HG02970 (cell line): Measurements from ENCODE around the gene CIB4.

Source experiments
- ATAC-seq: cut with Tn5 transposase; IDR thresholded peaks from one replicate; pipeline ENCODE4 v1.9.1; 2021; ENCODE audit warnings: mild to moderate bottlenecking, moderate library complexity, moderate number of reproducible peaks; ENCODE audit not compliant: unreplicated experiment, low FRiP score

CIB4 gene

DNA sequence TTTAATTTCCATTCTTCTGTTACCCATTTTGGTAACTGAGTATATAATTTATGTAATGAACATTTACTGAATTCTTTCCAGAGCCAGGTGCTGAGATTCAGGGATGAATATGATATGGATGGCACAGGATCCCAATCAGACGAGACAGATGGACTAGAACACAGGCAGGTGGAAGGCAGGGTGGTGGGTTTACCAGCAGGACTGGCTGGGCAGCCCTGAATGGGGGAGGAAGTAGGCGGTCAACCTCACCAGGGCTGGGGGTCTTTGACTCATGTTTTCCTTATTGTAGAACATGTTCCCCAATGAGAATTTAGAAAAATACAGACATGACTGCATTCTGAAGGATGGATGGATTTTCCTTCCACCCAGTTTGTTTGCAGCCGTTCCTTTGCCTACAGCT is 80.3 kb downstream of the CIB4 start:
- ATAC-seq, result no peak

DNA sequence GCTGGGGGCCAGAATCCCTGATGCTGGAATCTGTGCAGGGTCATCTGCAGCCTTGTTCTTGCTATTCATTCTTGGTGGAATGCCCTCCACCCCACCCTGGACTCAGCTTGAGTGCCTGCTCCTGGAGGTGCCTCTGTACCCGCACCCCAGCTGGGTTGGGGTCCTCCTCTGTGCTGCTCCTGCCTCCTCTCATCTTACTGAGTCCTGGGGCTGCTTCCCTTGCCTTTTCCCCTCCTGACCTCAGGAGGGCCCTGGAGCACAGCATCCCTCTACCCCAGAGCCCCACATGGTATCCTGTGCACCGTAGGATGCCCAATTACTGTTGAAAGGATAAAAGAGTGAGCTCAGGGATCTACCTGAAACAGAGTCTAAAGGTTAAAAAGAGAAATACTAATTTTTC is 81.6 kb downstream of the CIB4 start:
- no peak for ATAC-seq

DNA sequence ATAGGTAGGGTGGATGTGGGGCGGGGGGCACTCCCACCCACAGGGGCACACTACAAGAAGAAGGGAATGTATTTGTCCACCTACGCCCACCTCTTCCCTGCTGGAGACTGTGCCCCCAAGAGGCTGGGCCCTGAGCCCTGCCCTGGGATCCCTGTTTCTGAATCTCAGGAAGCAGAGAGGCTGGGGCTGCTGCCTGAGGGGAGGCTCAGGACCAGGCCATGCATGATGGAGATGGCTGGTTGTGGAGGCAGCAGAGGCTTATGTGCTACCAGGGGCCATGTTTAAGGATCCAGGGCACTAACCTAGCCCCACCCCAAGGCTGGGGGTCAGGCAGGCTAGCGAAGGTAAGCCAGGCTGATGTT is 82.1 kb downstream of the CIB4 start:
- ATAC-seq, result no peak

DNA sequence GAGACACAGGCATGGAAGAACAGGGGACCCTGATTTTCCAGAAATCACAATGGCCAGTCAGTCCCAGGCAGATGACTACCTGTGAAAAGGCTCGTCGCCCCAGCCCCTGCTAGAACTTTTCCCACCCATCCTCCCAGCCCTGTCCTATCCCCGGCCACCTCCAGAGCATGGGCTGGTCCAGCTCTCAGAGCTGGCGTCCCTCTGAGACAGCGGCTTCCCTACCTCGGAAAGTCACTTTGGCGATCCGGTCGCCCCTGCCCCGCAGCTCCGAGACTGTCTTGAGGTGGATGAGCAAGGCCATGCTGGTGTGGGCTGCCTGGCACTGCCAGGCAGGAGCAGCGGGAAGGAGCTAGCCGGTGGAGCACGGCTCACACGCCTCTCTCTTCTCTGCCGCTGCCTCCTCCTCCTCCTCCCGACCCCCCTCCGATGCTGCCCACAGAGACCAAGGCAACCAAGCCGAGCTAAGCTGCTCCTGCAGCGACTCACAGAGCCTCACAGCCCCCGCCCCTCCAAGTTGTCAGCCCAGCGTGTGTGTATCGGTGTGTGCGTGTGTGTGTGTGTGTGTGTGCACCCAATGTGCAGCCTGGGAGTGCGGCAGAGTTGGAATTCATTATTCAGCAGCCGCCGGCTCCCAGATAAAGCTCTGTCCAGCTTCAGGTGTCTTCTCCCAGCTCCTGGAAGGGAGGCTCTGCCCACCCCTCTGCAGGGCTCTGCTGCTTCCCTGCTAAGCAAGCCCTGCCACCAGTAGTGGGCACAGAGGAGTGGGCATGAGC is 82.7 kb downstream of the CIB4 start:
- no peak for ATAC-seq

DNA sequence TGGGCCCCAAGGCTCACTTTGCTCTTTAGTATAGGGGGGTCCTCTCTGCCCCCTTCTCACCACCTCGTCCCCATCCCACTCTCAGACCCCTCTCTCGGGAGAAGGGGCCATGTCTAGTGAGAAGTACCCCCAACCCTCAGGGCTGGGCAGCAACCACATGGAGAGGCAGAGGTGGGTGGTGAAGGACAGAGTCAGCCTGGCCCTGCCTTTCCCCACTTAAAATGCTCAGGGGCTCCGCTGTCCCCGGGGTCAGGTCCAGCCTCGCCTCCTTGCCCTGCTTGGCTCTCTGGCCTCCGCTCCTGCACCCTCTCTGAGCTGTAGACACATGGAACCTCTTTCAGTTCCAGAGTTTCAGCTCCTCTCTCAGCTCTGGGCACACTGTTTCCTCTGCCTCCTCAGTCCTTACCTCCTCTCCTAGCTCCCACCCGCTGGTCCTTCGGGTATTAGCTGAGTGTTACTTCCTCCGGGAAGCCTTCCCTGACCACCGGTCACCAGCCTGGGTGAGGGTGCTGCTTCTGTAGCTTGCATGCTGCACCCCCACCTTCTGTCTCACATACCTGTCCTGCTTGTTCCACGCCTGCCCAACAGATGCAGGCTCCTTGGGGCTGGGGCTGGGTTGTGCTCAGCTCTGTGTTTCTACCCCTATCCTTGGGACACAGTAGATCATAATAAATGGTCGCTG is 83.8 kb downstream of the CIB4 start:
- no peak for ATAC-seq

DNA sequence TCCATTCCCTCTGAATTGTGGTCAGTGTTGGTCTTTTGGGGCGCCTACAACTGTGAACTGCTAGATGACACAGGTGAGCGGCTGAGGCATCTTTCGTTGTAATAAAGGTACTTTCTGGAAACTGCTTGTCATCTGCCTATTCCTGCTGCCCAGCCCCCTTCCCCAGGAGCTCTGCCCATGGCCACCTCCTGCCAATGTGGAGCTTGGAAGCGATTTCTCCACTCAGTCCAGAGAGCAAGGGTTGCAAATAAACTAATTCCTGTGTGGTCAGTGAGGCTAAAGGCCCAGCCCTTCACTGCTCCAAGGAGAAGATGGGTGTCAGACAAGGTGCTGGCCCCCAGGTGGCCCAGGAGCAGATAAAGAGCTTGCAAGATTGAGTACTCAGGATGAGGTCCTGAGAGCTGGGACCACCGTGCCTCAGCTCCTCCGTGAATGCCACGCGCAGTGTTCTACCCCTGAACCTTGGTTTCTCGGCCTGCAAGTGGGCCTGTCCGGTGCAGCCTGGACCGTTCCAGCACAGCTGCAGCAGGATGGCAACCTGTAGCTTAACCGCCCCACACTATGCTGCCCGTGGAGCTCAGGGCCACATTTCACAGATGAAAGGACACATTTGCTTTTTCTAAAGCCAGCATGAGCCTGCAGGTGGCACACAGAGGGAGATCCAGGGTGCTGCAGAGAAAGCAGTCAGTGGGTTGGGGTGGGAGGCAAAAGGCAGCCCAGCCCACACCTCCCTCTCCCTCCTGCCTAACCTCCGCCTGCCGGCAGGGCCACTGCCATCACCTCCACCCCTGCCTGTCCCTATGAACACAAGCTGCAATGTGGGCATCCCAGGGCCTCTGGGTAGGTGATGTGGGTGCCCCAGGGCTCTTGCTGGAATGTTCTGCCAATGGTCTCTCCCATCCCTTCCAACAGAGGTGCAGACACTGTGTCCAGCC is 84.6 kb downstream of the CIB4 start:
- no peak for ATAC-seq

DNA sequence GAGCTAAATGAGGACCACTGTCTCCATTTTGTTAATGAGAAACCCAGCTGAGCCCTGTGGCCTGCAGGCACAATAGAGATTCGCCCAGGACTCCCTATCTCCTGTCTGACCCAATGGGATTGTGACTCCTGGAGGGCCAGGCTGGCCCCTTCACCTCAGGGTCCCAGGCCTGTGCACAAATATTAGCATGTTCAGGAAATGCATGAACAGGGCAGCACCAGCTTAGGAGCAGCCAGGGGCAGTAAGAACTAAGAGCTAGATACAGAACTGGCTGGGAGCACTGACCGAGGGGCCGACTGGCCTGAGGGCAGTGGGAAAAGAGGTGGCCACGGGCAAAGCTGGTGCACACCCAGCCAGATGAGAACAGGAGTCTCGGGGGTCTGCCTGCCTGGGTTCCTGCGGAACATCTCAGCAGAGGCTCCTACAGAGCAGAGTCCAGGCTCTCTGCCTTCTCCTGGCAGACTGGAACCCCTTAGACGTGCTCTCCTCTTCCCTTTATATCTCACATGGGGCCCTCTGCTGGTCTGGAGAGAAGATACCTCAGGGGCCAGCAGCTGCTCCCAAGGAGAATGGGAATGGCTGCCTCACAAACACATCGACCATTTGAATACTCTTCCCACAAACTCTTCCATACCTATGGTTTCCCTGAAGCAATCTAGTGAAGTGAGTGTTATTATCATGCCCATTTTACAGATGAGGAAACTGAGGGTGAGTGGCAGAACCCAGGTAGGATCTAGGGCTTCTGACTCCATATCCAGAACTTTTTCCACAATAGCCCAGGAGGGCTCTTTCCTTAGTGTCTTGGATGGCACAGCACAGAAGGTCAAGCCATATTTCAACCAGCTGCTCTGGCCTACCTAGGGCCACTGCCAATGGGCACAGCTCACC is 85.7 kb downstream of the CIB4 start:
- ATAC-seq, result no peak

DNA sequence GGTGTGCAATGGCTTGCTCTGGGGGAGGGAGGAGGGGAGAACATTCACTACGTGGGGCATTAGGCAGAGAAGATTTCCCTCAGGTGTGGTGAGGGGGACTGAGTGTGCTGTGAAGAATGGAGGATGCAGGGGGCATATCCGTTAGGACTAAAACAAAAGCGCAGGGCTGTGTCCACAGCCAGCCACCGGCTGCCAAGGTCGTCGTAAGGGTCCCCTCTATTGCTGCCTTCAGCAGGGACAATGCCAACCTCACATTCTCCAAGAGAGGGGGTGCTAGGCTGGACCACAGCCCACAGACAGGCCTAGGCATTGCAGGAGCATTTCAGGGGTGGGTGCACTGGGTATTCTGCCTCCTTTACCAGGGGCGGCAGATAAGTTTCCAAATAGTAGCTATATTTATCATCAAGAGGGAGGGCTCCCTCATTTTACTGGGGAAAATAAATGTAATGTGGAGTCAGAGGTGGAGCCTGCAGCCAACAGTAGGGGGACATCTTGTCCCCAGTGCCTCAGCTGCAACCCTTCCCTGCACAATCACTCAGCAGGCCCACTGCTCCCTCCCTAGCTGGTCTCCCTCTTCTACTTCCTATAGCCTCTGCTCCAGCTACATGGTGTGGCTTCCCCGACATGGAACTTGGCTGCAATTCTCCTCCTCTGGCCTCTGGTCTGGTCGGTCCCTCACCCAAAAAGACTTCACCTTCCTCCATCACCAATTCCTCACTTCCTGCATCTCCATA is 88.4 kb downstream of the CIB4 start:
- no peak for ATAC-seq

DNA sequence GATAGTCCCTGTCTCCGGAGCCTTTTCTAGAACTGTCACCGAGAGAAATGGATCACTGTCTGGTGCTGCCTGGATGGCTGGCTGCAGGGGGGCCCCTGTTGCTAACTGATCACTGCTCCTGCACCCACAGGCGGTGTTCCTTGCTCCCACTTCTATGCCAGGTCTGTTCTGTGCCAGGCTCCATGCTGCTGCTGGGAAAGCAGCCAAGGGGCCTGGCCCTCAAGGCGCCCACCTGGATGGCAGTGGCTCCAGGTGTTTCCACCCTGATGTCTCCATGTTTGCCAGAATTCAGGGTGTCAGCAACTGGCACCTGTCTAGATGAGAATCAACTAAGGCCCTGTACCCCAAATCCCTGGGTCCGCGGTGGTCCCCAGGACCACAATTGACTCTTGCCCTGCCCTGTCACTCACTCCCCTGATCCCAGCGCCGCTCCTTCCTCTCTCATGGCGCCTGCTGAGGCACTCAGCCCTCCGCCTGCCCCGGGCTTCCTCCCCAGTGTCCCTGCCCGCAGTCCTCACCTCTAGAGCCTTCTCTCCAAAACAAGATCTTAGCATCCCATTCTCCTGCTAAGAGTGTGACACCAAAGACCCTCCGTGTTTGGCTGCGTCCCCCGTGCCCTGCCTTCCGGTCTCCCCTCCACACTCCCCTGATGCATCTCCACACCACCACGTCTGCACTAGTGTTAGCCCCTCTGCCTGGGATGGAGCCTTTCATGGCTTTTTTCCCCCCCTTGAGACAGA is 90.7 kb downstream of the CIB4 start:
- ATAC-seq, result no peak

DNA sequence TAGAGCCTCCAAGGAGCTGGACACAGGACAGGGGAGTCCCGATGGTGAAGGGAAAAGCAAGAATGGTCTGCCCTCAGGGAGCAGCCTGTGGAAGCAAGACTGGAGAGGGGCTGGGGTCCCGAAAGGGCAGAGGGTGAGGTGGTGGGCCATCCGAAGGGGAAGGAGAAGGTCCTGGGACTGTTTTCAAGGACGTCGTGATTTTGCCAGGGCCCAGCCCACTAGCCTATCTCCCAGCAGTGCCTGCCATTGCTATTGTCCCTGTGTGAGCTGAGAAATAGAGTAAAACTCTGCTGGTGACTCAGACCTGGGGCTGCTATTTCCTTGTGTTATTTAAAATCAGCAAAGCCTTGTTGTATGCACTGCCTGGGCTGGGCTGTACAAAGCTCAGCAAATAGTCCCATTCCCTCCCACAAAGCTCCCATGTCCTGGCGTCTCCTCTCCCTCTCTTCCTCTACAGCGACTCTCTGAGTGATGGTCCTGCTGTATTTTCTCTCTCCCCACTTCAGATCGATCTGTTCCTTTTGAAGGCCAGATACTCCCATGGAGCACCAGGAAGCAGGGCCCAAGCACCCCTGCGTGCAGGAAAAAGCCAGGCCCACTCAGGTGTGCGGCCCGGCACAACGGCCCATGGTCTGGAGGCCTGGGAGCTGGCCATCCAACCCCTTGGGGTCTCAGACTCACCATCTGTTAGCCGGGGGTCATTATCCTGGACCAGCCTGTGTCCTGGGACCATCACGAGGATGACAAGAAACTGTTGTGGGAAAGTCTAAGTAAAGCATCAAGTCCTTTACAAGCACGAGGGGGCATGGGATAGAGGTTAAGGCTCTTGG is 98.3 kb downstream of the CIB4 start:
- ATAC-seq, result no peak

DNA sequence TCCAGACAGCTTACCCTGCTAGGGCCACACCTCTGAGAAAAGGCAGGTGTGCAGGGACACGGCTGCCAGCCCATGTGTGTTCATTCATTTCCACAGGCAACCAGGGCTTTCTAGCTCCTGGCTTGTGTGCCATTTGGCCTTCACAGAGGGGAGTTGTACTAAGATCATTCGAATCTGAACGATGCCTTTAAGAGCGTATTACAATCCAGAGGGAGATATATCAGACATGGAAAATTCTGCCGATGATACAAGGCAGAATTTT is 99.0 kb downstream of the CIB4 start:
- ATAC-seq, result no peak

DNA sequence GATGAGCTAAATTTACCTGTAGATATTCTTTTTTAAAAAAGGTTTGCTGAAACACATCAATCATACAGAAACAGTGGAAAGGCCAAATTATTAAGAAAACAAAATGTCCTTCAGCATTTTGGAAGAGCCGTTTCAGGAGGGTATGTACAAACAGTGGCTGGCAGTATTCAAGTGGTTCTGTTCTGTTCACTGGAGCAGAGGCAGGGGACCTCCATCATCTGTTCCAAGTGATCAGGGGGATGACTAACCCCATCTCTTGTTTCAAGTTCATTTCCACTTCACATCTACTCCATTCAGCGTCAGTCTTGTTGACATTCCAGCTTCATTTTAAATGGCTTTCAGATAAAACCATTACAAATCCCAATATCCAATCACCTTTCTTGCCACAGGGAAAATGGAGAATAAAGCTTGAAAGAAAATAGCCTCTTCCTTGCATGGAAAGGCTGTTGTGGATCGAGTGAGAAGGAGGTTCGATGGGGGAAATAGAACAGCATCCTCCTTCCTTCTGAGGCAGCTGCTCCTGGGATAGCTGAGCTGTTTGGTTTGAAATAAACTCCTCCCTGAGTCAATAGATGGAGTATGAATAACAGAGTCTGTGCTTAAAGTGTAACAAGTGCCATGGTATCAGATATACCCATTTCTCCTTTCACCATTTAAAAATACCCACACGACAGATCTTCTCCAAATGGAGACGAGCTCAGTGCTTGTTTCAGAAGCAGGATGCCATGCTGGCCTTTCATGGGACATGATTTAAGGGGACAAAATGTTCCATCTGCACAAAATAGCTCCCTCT is 99.6 kb downstream of the CIB4 start:
- no peak for ATAC-seq

DNA sequence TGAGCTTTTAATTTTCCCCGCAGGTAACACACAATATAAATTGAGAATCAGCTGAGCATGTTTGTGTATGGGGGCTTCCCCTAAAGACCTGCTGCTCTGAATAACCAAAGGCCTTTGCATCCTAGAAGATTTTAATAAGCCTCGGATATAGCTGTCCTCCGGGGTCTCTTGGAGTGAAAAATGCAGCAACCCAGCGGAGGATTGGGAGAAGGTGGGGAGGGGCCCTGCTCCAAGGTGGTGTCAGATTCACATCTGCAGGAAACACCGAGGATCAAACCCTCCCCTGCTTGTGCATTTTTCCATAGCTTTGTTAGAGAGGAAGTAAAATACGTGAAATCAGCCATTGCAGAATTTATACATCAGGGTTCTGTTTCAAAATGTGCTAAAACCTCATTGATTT is 100.2 kb downstream of the CIB4 start:
- ATAC-seq, result no peak

DNA sequence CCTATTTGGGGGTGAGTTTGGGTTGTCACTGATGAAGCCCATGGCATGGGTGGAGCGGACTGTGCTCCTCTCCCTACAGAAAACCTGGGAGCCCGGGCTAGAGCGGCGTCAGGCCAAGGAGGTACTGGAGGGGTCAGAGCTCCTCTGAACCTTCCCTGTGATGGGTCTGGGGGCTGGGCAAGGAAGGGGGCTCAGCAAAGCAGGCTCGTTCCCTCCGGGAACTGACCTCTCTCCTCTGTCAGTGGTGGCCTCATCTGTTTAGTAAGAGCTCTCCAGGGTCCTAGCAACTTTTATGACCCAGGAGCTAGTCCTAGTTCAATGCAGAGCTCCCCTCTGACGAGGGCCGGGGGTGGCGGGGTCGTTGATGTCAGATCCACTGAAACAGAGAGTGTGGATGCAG is 100.9 kb downstream of the CIB4 start:
- ATAC-seq, result no peak

DNA sequence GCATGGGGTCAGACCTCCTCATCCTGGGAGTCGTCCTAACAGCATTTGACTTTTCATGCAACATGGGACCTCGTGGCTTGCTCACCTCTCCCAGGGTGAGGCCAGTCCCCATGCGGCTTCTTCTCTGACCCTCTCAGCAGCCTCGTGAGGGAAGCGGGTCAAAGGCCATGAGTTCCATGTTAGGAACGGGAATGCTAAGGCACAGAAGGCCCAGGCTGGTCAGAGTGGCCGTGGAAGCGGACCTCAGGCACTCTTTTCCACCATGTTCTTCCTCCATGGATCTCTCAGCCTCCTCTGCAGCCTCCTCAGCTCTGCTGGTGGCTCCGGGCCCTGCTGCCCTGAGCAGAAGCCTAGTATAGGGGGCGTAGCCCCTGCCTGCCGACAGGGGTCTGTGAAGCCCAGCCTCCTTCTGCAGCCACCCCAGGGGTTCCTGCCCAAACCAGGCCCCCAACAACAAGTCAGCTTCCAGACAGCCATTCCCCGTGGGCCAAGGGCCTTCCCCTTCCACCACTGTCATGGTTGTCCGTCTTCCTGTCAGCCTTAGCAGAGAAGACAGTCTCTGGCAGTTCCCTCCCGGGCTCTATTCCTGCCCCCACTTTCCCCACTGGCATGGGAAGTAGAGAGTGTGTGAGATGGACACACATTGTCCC is 103.2 kb downstream of the CIB4 start:
- ATAC-seq, result no peak

DNA sequence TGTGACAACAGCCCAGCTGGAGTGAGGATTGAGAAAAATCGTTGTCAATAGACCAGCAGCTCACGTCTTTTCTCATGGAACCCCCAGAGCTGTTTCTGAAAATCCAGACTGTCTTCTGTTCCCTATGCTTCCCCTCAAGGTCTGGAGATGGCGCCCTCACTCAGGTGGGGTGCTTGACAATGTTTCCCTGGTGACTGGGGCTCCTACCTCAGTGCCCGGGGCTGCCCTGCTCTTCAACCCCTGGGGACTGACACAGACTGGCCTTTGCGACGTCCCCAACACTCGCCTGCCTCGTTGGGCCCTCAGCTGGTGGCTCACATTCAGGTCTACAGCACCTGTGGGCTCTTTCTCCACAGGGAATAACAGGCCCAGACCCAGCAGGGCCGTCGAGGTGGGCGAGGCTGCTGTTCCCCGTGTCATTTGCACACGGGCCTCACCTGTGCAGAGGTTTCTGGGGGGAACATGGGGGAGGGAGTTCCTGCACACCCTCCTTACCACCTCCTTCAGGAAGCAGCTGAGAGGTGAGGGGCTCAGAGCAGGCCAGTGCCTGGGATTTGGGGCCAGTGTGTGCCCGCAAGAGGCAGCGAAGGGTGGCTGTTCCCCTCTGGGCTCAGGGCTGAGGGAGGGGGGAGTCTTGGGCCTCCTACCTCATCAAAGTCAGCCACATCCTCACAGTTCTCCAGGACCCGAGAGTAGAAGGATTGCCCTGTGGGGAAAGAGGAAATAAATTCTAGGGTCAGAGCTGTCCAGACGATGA is 103.9 kb downstream of the CIB4 start:
- ATAC-seq, result no peak
